Activated CD8-positive, alpha-beta T cell treated with anti-CD3 and anti-CD28 coated beads for 36 hours (primary cell): ENCODE data around the gene GRAP2. TPM values are rescaled to one million over a fixed set of nuclear protein-coding genes. Genes with fewer than 3 reads are reported as not detected.
"Not testable (repeated sequence)": the region's sequence is repeated elsewhere in the genome, so short reads cannot be mapped to it uniquely, and the experiment has no call there.

Experiments
- ATAC-seq: fragments of 200-7000 bp; cut with Tn5 transposase; one replicate; pipeline ENCODE4 v1.10.0; 2021; ENCODE audit warnings: mild to moderate bottlenecking, moderate library complexity
- CTCF ChIA-PET: fragments of 350-600 bp; sonication (Branson Sonifier 250); formaldehyde crosslinking; loops from one replicate; lab custom pipeline; 2021; ENCODE audit warnings: antibody characterized with exemption; lab: Charles Lee
- POLR2A ChIA-PET: fragments of 350-600 bp; sonication (Branson Sonifier 250); formaldehyde crosslinking; loops from one replicate; lab custom pipeline; 2021; ENCODE audit warnings: antibody characterized with exemption; lab: Charles Lee
- DNase-seq: peaks from one replicate; pipeline ENCODE4 v3.0.0-alpha.2; 2020
- H3K27ac Mint-ChIP-seq: one replicate; pipeline ENCODE4 v1.8.0; 2021; ENCODE audit warnings: mild to moderate bottlenecking, mixed read lengths
- H3K27me3 Mint-ChIP-seq: one replicate; pipeline ENCODE4 v1.8.0; 2021; ENCODE audit warnings: mixed read lengths
- H3K36me3 Mint-ChIP-seq: one replicate; pipeline ENCODE4 v1.8.0; 2021; ENCODE audit warnings: low read depth, mixed read lengths
- H3K4me1 Mint-ChIP-seq: one replicate; pipeline ENCODE4 v1.8.0; 2021; ENCODE audit warnings: low read depth, mixed read lengths
- H3K4me3 Mint-ChIP-seq: one replicate; pipeline ENCODE4 v1.8.0; 2021; ENCODE audit warnings: mild to moderate bottlenecking, moderate library complexity, mixed read lengths
- H3K9me3 Mint-ChIP-seq: one replicate; pipeline ENCODE4 v1.8.0; 2021; ENCODE audit warnings: mixed read lengths
- CTCF ChIP-seq: fragments of 200-600 bp; IDR thresholded peaks from one replicate; pipeline ENCODE4 v1.8.0; 2022; ENCODE audit warnings: antibody characterized with exemption, mild to moderate bottlenecking
- intact Hi-C: fragments of 100-400 bp; cut with micrococcal nuclease; formaldehyde crosslinking; loops from one replicate; pipeline ENCODE4 v1.10.0; 2022
- total RNA-seq, 2 experiments: library from RNA; stranded (reverse); gene quantifications; one replicate each; pipeline ENCODE4 v1.2.3, GENCODE V29; 2021

The GRAP2 gene
- total RNA-seq, 2 experiments from 2014 or later = 83.2 to 86.8 TPM

- no peaks in the 10 kb centered on the region for H3K27me3 Mint-ChIP-seq
- H3K27ac Mint-ChIP-seq = no peak overlapping the region
- peak; percentile 20 for DNase-seq
- H3K36me3 Mint-ChIP-seq = no peaks in the 10 kb centered on the region
- no peak for TF ChIP-seq CTCF
- POLR2A ChIA-PET = no interaction called here
- no peak overlapping the region for H3K4me3 Mint-ChIP-seq
- CTCF ChIA-PET = interaction anchor here (0.6 to 2.3 kb wide), 6 partner anchors 12 to 25 kb away, joined by 3 to 5 read pairs (median 3); no protein-coding TSS in a partner anchor
- peak; percentile 64 for ATAC-seq
- no peaks in the 10 kb centered on the region for H3K9me3 Mint-ChIP-seq
- intact Hi-C loops = no loop called here
- peaks cover 15% of the 10 kb centered on the region for H3K4me1 Mint-ChIP-seq
Measured at GRCh38 chr22:39873965-39874364, 26.9 kb upstream of the GRAP2 start.

- CTCF ChIA-PET, H3K27ac Mint-ChIP-seq, intact Hi-C loops, H3K27me3 Mint-ChIP-seq, ATAC-seq, POLR2A ChIA-PET, DNase-seq, H3K36me3 Mint-ChIP-seq, H3K4me3 Mint-ChIP-seq, H3K9me3 Mint-ChIP-seq: not testable (repeated sequence)
- H3K4me1 Mint-ChIP-seq = peaks cover 15% of the 10 kb centered on the region
Measured at GRCh38 chr22:39875176-39875885, 25.6 kb upstream of the GRAP2 start.

- ATAC-seq (no peak), DNase-seq (no peak)
- CTCF ChIA-PET = interaction anchor here (0.6 to 0.9 kb wide), 2 partner anchors 129 to 342 kb away, joined by 3 read pairs; no protein-coding TSS in a partner anchor
- H3K9me3 Mint-ChIP-seq = no peaks in the 10 kb centered on the region
- H3K4me1 Mint-ChIP-seq = peaks cover 15% of the 10 kb centered on the region
- no peak overlapping the region for H3K4me3 Mint-ChIP-seq
- no peaks in the 10 kb centered on the region for H3K27me3 Mint-ChIP-seq
- POLR2A ChIA-PET = no interaction called here
- no peak for TF ChIP-seq CTCF
- intact Hi-C loops = no loop called here
- no peak overlapping the region for H3K27ac Mint-ChIP-seq
- no peaks in the 10 kb centered on the region for H3K36me3 Mint-ChIP-seq
Measured at GRCh38 chr22:39877079-39877845, 23.6 kb upstream of the GRAP2 start.

- Mint-ChIP-seq H3K27me3 (no peaks in the 10 kb centered on the region), H3K27ac (no peak overlapping the region), H3K4me3 (no peak overlapping the region), H3K9me3 (no peaks in the 10 kb centered on the region), H3K36me3 (no peaks in the 10 kb centered on the region), H3K4me1 (peaks cover 7% of the 10 kb centered on the region)
- TF ChIP-seq CTCF = no peak
- intact Hi-C loops = no loop called here
- ChIA-PET CTCF (interaction anchor here (1.0 kb wide), 1 partner anchor 35 kb away, joined by 4 read pairs; no protein-coding TSS in a partner anchor), POLR2A (interaction anchor here (0.8 to 1.0 kb wide), 2 partner anchors 9 to 20 kb away, joined by 3 to 4 read pairs; no protein-coding TSS in a partner anchor)
- ATAC-seq = no peak
- DNase-seq = no peak
Measured at GRCh38 chr22:39880722-39881121, 20.2 kb upstream of the GRAP2 start.

GRCh38 chr22:39883057-39883456 is 17.8 kb upstream of the GRAP2 start:
- intact Hi-C loops = no loop called here
- DNase-seq (no peak), ATAC-seq (no peak)
- Mint-ChIP-seq H3K9me3 (no peaks in the 10 kb centered on the region), H3K36me3 (no peaks in the 10 kb centered on the region), H3K27me3 (no peaks in the 10 kb centered on the region), H3K27ac (no peak overlapping the region), H3K4me3 (no peak overlapping the region), H3K4me1 (peaks cover 2% of the 10 kb centered on the region)
- no peak for TF ChIP-seq CTCF
- POLR2A ChIA-PET = interaction anchor here (0.6 kb wide), 1 partner anchor 104 kb away, joined by 3 read pairs; no protein-coding TSS in a partner anchor
- CTCF ChIA-PET = interaction anchor here (1.5 kb wide), 1 partner anchor 9 kb away, joined by 3 read pairs; no protein-coding TSS in a partner anchor

- CTCF ChIA-PET = interaction anchor here (1.0 to 3.6 kb wide), 2 partner anchors 16 to 135 kb away, joined by 3 to 17 read pairs; no protein-coding TSS in a partner anchor
- peaks cover 12% of the 10 kb centered on the region for H3K4me1 Mint-ChIP-seq
- ATAC-seq, POLR2A ChIA-PET, H3K27ac Mint-ChIP-seq, H3K9me3 Mint-ChIP-seq, H3K4me3 Mint-ChIP-seq, intact Hi-C loops, H3K36me3 Mint-ChIP-seq, DNase-seq, H3K27me3 Mint-ChIP-seq: not testable (repeated sequence)
Measured at GRCh38 chr22:39889924-39890323, 11.0 kb upstream of the GRAP2 start.
